Embryonic facial prominence (tissue), 1 donor: Measurements from ENCODE around the gene CEP164.

ENCODE experiments used
- DNase-seq: peaks from one replicate; pipeline ENCODE4 v3.0.0-alpha.2; 2016; ENCODE audit errors: extremely low spot score

CEP164 gene

GRCh38 chr11:117420598-117420997 is 92.9 kb downstream of the CEP164 start:
- no peak for DNase-seq

- no peak for DNase-seq
Observed at GRCh38 chr11:117421041-117421440, 93.4 kb downstream of the CEP164 start.

GRCh38 chr11:117421476-117421875 is 93.8 kb downstream of the CEP164 start:
- DNase-seq, result no peak

- no peak for DNase-seq
Observed at GRCh38 chr11:117423046-117423575, 95.5 kb downstream of the CEP164 start.

GRCh38 chr11:117424781-117425180 is 97.1 kb downstream of the CEP164 start:
- DNase-seq, result no peak

- no peak for DNase-seq
Observed at GRCh38 chr11:117425679-117426296, 98.1 kb downstream of the CEP164 start.

- peak; percentile 56 for DNase-seq
Observed at GRCh38 chr11:117426297-117426685, 98.6 kb downstream of the CEP164 start.

GRCh38 chr11:117426941-117427340 is 99.3 kb downstream of the CEP164 start:
- no peak for DNase-seq

- DNase-seq, result no peak
Observed at GRCh38 chr11:117427356-117427874, 99.8 kb downstream of the CEP164 start.

- no peak for DNase-seq
Observed at GRCh38 chr11:117428186-117428855, 100.7 kb downstream of the CEP164 start.

- no peak for DNase-seq
Observed at GRCh38 chr11:117428856-117429229, 101.2 kb downstream of the CEP164 start.

- no peak for DNase-seq
Observed at GRCh38 chr11:117430293-117430955, 102.8 kb downstream of the CEP164 start.

GRCh38 chr11:117431436-117431835 is 103.8 kb downstream of the CEP164 start:
- no peak for DNase-seq

- DNase-seq, result no peak
Observed at GRCh38 chr11:117433717-117434116, 106.1 kb downstream of the CEP164 start.

GRCh38 chr11:117434481-117434880 is 106.8 kb downstream of the CEP164 start:
- DNase-seq, result no peak

GRCh38 chr11:117435326-117435725 is 107.7 kb downstream of the CEP164 start:
- DNase-seq, result no peak

- DNase-seq, result no peak
Observed at GRCh38 chr11:117437041-117437790, 109.6 kb downstream of the CEP164 start.

- no peak for DNase-seq
Observed at GRCh38 chr11:117437791-117438130, 110.1 kb downstream of the CEP164 start.

- no peak for DNase-seq
Observed at GRCh38 chr11:117438371-117439000, 110.8 kb downstream of the CEP164 start.

- DNase-seq, result no peak
Observed at GRCh38 chr11:117439256-117439655, 111.6 kb downstream of the CEP164 start.

GRCh38 chr11:117440258-117440657 is 112.6 kb downstream of the CEP164 start:
- no peak for DNase-seq
